Chondrocyte (in vitro differentiated cells): ENCODE data around the gene TNFRSF14. TPM values are rescaled to one million over a fixed set of nuclear protein-coding genes. Genes with fewer than 3 reads are reported as not detected.

Source experiments
- DNase-seq: peaks from one replicate; pipeline ENCODE4 v3.0.0; 2021; ENCODE audit warnings: mixed read lengths, low spot score
- H3K27ac Mint-ChIP-seq: one replicate; pipeline ENCODE4 v1.8.0; 2021; ENCODE audit warnings: mild to moderate bottlenecking, moderate library complexity, mixed read lengths; ENCODE audit not compliant: unreplicated experiment
- H3K27me3 Mint-ChIP-seq: 2 replicates; pipeline ENCODE4 v1.8.0; 2021; ENCODE audit warnings: low read depth, mixed read lengths
- H3K36me3 Mint-ChIP-seq: 2 replicates; pipeline ENCODE4 v1.8.0; 2021; ENCODE audit warnings: low read depth, mixed read lengths
- H3K4me1 Mint-ChIP-seq: 2 replicates; pipeline ENCODE4 v1.8.0; 2021; ENCODE audit warnings: low read depth, mild to moderate bottlenecking, mixed read lengths
- H3K4me3 Mint-ChIP-seq: one replicate; pipeline ENCODE4 v1.8.0; 2021; ENCODE audit warnings: mild to moderate bottlenecking, moderate library complexity, mixed read lengths; ENCODE audit not compliant: unreplicated experiment
- H3K9me3 Mint-ChIP-seq: 2 replicates; pipeline ENCODE4 v1.8.0; 2021; ENCODE audit warnings: low read depth, mixed read lengths
- long read RNA-seq: library from polyadenylated mRNA; stranded (forward); transcript quantifications from one replicate; pipeline ENCODE4 v2.0.0, GENCODE V29; 2021
- total RNA-seq: library from RNA; stranded (reverse); gene quantifications from 3 replicates; pipeline ENCODE4 v1.2.1, GENCODE V29; 2021
- TF ChIP-seq, protein P1 (sequence below): fragments of 200-600 bp; sonication (generic); IDR thresholded peaks from 2 replicates; pipeline ENCODE4 v1.5.0; 2021; ENCODE audit warnings: antibody characterized with exemption, mild to moderate bottlenecking, moderate library complexity

TNFRSF14 gene
- total RNA-seq = 0.95 to 2.5 TPM (median 1.1 TPM) in 3 replicates
- long read RNA-seq = 0 reads

DNA sequence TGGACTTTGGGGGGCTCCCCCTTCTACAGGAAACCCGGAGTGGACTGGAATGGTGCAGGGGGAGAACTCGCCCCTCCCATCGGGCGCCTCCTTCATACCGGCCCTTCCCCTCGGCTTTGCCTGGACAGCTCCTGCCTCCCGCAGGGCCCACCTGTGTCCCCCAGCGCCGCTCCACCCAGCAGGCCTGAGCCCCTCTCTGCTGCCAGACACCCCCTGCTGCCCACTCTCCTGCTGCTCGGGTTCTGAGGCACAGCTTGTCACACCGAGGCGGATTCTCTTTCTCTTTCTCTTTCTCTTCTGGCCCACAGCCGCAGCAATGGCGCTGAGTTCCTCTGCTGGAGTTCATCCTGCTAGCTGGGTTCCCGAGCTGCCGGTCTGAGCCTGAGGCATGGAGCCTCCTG lies at the start of gene TNFRSF14:
Gene TNFRSF14 (plus strand): TSS at position 95 of the 401 bp plus-strand sequence. CDS start 294 bp downstream, at position 389.
- DNase-seq = no peak
- Mint-ChIP-seq H3K27ac (peak within 1 kb of the TSS; percentile 6), H3K9me3 (no peaks in the 10 kb centered on the region), H3K4me1 (peaks cover 12% of the 10 kb centered on the region), H3K36me3 (no peaks in the 10 kb centered on the region), H3K27me3 (no peaks in the 10 kb centered on the region), H3K4me3 (peak within 1 kb of the TSS; percentile 65)
- TF ChIP-seq, protein P1, sequence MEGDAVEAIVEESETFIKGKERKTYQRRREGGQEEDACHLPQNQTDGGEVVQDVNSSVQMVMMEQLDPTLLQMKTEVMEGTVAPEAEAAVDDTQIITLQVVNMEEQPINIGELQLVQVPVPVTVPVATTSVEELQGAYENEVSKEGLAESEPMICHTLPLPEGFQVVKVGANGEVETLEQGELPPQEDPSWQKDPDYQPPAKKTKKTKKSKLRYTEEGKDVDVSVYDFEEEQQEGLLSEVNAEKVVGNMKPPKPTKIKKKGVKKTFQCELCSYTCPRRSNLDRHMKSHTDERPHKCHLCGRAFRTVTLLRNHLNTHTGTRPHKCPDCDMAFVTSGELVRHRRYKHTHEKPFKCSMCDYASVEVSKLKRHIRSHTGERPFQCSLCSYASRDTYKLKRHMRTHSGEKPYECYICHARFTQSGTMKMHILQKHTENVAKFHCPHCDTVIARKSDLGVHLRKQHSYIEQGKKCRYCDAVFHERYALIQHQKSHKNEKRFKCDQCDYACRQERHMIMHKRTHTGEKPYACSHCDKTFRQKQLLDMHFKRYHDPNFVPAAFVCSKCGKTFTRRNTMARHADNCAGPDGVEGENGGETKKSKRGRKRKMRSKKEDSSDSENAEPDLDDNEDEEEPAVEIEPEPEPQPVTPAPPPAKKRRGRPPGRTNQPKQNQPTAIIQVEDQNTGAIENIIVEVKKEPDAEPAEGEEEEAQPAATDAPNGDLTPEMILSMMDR = peak; percentile 35

DNA sequence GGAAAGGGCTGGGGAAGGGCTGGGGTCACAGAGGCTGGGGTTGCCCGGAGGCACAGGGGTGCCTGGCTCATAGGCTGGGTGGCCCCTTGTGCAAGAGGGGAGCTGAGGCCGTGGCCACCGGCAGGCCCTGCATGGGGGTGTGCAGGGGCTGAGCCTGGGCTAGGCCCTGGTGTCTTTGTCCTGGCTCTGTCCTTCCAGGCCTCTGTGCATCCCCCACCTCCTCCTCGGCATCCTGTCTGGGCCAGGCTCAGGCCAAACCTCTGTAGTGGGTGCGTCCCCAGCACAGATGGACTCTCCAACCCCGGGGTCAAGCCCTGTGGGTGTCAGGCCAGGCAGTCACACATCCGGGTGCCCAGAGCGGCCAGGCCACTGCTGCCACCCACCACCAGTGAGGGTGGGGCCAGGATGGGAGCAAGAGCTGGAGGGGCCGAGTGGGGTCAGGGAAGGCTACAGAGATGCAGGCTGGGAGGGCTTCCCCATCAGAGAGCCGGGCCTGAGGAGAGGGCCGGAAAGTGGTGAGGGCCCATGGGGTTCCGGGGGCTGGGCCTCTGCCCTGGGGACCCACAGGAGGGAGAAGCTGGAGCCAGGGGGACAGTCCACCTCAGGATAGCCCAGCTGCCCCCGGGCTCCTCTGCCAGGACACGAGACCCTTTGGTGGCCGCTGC lies 49.1 kb upstream of the TNFRSF14 start:
- Mint-ChIP-seq H3K27ac (no peak overlapping the region), H3K9me3 (no peaks in the 10 kb centered on the region), H3K4me1 (no peaks in the 10 kb centered on the region), H3K4me3 (no peak overlapping the region), H3K27me3 (no peaks in the 10 kb centered on the region), H3K36me3 (peaks cover 9% of the 10 kb centered on the region)
- TF ChIP-seq, protein P1 = no peak
- no peak for DNase-seq

DNA sequence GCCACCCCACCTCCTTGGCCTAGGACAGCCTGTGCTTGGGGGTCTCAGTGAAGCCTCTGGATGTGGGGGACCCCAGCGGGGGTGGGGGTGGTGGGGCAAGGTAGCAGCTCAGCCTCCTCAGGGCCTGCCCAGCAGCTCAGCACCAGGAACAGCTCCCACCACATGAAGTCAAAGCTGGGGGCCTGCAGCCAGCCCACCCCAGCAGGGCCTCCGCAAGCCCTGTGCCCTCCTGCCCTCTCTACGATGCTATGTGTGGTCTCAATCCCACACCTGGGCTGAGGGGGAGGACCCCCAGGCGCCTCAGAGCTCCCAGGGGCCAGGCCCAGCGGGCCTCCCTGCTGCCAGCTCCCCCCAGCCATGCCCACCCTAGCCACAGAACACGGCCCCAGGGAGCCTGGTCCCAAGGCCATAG lies 48.4 kb upstream of the TNFRSF14 start:
- DNase-seq = no peak
- no peaks in the 10 kb centered on the region for H3K27me3 Mint-ChIP-seq
- H3K4me3 Mint-ChIP-seq = no peak overlapping the region
- TF ChIP-seq, protein P1 = no peak
- no peaks in the 10 kb centered on the region for H3K4me1 Mint-ChIP-seq
- no peaks in the 10 kb centered on the region for H3K9me3 Mint-ChIP-seq
- H3K27ac Mint-ChIP-seq = no peak overlapping the region
- peaks cover 9% of the 10 kb centered on the region for H3K36me3 Mint-ChIP-seq

DNA sequence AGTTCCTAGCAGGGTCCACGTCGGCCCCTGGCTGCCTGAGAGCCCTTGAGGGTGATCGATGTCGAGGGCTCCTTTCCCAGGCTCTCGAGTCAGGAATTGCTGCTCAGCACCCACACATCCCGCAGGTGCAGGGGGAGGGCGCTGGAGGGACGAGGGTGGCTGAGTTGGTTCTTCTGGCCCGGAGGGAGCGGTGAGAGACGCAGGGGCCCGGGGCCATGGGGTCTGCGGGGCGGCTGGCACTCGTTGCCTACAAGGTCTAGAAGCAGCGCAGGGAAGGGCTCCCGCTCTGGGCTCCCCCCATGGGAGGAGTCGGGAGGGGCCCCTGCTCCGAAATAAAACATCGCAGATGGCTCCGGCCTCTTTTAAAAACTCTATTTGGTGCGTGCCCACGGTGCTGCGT lies 48.0 kb upstream of the TNFRSF14 start:
- no peaks in the 10 kb centered on the region for H3K27me3 Mint-ChIP-seq
- peaks cover 9% of the 10 kb centered on the region for H3K36me3 Mint-ChIP-seq
- H3K4me1 Mint-ChIP-seq = no peaks in the 10 kb centered on the region
- DNase-seq = no peak
- TF ChIP-seq, protein P1 = no peak
- H3K9me3 Mint-ChIP-seq = no peaks in the 10 kb centered on the region
- no peak overlapping the region for H3K4me3 Mint-ChIP-seq
- no peak overlapping the region for H3K27ac Mint-ChIP-seq

DNA sequence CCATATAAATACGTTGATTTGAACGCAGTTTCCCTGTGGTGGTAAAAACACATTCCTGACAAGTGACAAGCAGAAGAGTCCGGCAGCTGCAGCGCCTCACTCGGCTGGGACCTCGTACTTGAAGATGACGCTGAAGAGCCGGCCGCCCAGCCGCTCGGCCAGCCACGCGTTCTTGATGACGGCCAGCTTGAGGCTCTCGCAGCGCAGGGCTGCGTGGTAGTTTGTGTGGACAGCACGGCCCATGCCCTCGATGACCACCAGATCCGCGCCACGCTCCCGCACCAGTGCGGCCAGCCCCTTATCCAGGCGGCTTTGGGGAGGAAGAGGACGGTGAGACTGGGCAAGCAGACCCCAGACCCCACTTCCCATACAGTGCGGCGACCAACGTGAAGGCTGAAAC lies 47.4 kb upstream of the TNFRSF14 start:
- TF ChIP-seq, protein P1 = no peak
- Mint-ChIP-seq H3K27me3 (no peaks in the 10 kb centered on the region), H3K27ac (no peak overlapping the region), H3K4me3 (no peak overlapping the region), H3K4me1 (no peaks in the 10 kb centered on the region), H3K36me3 (peaks cover 9% of the 10 kb centered on the region), H3K9me3 (no peaks in the 10 kb centered on the region)
- DNase-seq = no peak
